ENCODE data around the gene DLGAP1.

The DLGAP1 gene

DNA sequence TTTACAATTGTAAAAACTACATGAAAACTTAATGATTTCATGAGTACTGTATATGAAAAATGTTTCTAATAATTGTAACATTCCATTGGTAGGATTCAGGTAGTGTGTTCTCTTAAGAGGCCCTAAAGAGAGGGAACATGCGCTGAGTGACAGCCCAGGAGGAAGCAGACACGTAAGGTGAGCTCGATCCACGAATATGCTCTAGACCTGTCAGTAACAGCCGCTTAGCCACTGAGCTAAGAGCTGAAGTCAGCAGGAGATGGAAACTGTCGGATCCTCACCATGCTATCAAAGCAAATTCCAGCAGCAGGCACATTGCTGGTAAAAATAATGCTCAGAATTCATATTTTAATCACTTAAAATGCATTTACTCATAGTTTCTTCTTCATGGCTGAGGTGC is 658.7 kb downstream of the DLGAP1 start:
- no peak for DNase-seq

DNA sequence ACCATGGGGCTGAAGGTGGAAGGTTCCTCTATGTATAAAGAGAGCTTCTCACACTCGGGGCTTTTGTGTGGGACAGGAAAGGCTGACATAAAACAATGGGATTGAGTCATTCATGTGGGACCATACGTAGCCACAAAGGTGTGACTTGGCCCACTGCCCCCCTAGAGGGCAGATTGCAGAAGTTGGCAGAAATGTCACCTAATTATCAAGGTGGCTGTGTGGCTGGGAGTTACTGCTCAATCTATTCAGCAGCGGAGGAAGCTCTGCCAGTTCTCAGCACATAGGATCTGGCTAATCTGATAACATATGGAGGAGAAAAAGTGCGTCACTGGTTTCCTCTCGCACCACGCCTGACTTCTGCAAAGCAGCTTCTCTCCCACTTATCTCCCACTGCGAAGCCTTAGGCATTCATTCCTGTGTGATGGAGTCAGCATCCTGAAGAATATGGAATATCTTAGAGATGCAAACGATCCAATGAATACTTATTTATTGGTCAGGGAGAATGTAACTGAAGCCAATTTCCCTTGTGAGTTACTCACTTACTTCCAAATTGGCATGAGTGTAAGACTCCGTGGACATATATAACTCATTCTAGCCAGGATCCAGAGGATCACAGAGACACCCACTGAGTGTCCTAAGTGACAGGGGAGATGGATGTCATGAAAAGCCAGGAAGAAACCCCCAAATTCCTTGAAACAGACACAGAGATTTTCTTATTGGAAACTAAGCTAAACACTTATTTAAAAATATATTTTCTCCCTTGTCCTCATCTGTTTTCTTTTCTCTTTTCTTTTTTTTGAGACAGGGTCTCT is 660.4 kb downstream of the DLGAP1 start:
- no peak for DNase-seq

DNA sequence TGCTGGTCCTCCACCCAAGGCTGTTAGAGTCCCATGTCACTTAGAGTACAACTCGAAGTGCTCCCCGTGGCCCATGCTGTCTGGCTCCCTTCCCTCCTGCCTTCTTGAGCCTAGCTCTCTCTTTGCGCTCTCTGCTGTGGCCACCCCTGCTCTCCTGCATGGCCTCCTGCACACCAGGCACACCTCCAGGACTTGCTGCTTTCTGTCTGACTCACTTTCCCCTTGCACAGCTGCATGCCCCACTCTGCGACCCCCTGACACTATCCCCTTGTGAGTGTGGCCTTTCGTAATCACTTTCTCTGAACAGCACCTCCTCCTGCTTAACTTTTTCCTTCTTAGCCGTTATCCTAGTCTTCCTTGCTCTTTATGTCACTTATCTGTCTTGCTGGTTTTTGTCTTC is 661.6 kb downstream of the DLGAP1 start:
- DNase-seq: no peak

DNA sequence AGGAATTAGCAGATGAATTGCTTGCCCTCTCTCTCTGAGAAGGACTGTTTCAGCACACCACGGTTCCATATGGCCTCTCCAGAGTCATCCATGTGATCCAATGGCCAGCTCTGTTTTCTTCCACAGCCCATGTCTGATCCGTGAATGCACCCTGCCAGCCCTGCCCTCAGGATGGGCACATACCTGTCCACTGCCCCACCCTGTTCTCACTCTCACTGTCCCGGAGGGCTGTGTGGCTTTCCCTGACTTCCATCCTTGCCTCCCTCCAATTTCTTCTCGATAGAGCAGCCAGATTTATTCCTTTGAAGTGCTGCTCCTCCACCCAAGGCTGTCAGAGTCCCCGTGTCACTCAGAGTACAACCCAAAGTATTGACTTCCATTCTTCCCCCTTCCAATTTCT is 662.0 kb downstream of the DLGAP1 start:
- no peak for DNase-seq

DNA sequence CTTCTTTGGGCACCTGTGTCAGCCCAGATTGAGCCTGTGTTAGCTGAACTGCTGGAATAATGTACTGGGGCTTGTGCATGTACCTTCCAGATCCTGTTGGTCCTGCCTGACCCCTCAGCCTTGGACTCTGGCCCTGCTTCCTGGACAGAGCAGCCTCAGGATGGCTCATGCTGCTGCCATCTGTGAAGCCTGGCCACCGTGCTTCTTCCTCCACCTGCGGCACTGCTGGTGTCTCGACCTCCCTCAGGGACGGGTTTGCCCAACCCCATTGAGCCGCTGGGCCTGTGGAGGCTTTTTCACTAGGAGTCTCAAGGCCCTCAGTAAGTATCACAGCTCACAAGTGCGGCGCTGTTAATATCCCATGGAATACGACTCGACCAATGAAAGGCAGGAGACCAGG is 662.4 kb downstream of the DLGAP1 start:
- DNase-seq: no peak

DNA sequence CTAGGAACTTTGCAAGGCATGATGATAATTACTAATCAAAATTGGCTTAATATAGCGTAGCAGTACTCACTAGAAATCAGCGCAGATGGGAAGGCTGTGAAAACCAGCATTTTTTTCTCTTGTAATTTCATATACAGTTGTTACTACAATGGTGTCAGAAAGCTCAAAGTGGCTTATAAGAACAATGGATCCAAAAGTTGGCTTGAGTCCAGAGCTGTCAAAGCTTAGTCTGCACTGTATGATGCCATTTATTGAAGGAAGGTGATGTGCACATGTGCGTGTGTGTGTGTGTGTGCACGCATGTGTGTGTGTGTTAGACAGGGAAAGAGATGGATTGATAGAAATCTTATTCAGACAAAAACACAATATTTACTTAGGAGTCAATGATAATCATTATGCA is 663.9 kb downstream of the DLGAP1 start:
- DNase-seq: peak; percentile 85

DNA sequence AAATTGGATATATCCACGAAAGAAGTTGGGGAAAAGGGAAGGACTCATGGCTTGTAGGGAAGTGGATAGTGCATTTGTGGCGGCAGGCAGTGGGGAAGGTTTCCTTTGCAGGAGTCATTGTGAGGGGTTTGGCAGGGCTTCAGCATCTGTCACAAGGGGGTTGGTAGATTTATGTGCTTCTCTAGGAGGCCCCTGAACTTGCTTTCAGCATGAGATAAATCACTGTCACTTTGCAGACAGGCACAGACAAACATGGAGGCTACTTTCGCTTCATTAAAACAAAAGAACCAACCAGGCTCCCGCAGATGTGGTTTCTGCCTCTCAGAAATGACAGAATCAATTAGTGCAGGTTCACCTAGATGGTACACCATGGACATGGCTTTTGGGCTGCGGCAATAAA is 664.4 kb downstream of the DLGAP1 start:
- peak; percentile 90 for DNase-seq

DNA sequence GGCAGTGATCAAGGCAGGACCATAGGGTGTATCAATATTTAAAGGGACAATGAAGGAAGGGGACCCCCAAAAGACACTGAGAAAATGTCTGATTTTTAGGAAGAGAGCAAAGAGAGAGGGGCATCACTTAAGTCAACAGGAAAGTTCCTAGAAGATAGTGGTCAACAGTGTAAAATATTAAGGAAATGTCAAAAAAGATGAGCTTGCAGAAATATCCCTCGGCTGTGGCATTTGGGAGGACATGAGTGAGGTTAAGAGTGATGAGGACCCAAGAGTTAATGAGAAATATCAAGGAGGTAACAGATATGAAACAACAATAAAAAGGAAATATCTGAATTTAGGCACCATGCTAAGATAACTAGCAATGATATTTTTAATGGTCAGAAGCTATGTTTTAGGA is 665.6 kb downstream of the DLGAP1 start:
- no peak for DNase-seq

DNA sequence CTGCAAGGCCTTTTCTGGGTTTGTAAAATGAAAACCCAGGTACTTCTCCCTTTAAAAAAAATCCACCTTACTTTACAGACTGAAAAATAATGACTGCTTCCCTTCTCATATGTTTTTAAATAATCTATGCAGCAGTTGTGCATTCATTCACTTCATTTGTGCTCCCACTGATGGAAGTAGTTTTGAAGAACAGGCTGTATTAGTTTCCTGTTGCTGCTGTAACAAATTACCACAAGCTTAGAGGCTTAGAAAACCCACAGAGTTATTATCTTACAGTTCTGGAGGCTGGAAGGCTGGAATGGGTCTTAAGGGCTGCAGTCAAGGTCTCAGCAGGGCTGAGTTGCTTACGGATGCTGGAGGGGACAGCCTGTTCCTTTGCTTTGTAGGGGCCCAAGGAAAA is 670.2 kb downstream of the DLGAP1 start:
- no peak for DNase-seq

DNA sequence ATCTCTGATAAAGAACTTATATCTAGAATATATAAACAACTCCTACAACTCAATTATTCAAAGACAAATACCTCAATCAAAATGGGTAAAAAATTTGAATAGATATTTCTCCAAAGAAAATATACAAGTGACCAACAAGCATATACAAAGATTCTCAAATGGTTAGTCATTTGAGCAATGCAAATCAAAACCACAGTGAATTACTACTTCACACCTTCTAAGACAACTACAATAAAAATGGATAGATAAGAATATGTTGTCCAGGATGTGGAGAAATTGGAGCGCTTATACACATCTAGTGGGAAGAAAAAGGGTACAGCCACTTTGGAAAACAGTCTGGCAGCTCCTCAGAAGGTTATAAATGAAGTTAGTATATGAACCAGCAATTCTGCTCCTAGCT is 672.2 kb downstream of the DLGAP1 start:
- DNase-seq: no peak

DNA sequence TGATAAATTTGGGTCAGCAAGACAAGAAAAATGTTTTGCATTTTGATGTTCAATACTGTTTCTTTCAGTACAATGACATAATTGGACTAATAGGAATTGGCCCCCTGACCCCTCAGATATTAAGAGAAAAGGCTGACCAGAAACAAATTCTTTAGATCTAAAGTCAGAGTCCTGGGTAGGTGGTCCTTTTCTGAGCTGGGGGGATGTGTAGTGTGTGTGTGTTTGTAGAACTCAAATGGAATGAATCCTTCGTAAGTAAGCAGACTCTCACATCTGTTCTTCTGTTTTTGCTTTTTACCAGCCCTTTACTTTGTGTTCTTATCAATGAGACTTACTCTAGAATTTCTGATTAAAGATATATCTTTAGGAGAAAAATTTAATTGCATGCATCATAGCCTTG is 677.4 kb downstream of the DLGAP1 start:
- DNase-seq: no peak

DNA sequence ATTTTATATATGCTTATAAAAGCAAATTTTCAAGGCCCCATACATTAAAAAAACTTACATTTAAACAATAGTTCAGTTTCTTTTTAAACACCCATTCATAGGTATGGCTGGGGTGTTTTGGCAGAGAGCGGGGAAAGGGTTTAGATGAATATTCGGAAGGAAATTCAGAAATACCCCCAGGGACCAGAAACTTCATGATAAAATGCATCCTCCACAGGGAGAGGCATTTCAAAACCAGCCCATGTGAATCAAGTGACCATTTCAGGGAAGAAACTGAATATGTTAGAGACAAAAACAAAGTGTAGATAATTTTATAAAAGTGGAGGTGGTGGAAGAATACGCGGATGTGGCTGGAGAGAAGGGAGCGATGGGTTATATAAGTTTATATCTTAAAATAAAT is 678.0 kb downstream of the DLGAP1 start:
- no peak for DNase-seq

DNA sequence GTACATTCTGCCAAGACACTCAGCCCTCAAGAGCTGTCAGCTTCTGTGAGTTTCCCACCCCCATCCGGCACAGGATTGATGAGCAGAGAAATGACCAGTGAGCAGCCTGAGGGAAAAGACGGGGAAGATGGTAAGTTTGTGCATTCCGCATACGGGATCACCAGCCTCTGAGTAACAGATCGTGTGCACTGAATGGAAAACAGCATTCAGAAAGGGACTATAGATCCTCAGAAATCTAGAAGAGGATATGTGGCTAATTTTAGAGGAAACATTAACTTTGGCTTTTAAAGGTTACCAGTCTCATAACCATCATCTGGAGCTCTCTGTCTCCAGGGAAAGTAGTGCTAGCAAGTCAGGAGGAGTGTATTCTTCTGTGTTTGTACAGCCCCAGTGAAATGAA is 679.1 kb downstream of the DLGAP1 start:
- no peak for DNase-seq

DNA sequence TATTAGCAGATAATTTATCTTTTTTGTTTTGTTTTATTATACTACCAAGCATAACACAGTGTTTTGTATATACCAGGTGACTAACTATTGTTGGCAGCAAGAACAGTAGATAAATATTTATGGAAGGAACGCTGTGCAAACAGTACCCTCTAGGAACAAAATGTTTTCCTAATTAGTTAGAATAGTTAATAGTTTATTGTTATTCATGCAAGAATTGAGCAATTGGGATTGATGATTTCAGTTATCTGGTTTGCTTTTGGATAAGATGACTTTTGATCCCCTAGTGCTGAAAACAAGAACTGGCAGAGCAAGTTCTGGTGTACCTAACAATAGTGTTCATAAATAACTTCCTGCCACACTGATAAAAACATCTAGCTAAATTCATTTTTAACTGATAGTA is 681.8 kb downstream of the DLGAP1 start:
- DNase-seq: no peak

DNA sequence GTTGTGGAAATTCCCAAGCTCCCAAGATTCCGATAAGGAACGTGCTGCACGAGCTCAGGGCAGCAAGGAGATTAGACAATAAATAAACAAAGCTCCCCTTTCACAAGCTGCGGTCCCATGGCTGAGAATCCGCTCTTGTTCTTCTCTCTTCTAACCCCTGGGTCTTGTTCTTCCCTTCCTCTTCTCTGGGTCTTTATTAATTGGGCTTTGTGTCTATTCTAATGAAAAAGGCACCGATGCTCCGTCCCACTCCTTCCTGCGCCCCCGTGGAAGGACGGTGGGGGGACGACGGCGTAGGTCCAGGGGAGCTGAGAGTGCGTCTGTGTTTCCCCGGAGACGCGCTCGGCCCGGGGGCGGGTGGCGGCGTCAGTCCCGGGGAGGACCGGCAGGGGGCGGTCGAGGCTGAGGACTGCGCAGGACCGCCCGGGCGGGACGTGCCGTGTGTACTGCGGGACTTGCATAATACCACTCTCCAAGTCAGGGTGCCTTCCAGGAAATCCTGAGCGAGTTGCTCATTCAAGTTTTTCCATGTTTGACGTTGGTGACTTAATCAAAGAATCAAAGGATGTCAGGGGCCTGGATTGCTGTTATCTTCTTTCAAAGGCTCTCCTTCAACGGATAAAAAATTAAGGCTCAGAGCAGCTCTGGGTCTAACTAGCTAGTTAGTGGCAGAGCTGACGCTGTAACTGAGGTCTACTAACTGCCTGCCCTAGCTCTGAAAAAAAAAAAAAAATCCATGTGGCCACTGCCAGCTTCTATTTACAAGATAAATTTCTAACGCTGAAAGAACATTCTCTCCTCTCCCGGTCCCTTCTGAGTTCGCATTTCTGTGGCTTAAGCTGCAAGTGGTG is 683.8 kb downstream of the DLGAP1 start:
- no peak for DNase-seq

DNA sequence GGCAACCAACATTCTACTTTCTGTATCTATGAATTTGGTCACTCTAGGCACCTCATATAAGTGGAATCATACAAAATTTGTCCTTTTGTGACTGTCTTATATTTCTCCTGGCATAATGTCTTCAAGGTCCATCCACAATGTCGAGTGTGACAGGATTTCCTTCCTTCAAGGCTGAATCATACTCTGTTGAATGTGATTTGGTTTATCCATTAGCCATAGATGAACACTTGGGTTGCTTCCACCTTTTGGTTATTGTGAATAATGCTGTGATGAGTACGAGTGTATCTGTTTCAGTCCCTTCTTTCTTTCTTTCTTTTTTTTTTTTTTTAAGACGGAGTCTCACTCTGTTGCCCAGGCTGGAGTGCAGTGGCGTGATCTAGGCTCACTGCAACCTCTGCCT is 693.8 kb downstream of the DLGAP1 start:
- no peak for DNase-seq

DNA sequence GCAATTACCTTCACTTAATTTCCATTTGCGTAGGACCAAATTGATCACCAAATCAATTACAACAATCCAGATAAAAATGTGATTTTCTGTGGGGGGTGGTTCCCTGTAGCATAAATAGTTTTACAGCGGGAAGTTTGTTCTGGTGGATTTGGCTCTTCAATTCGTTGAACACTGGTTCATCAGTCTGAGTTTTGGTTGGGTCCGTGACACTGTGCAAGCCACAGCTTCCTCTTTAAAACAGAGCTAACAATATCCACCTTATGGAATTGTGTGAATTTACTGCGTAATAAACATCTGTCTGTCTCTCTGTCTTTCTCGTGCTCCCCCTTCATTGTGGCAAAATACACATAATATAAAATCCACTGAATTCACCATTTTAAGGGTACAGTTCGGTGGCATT is 694.4 kb downstream of the DLGAP1 start:
- DNase-seq: no peak

DNA sequence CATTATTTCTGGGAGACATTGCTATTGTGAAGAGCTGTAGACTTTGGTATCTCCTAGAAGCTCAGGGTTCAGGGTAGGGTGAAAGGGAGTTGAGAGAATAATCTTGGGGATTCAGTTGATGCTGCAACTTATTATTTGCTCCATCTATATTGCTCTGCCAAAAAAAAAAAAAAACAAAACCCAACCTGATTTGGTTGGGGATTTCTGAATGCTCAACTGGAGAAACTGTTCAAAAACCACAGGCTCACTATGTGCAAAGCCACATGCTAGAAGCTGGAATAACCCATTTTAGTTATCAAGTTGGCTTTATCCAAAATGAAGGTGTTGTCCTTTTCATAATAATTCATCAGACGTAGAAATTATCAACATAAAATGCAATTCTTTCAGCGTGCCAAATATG is 696.0 kb downstream of the DLGAP1 start:
- DNase-seq: no peak

DNA sequence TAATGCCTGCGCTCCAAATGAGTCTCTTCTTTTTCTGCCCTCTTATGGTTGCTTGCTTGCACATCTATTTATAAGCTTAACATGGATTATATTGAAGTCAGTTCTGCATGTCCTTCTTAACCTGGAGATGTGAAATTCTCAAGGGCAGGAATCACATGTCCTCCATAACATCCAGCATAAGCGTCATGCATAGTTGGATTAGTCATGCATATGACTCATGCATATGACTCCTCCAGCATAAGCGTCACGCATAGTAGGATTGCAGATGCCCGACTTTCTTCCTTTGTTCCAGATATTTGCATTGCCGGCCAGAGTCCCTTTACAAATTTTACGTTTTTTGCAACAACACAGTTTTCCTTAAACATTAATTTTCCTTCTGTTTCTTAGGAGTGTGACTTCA is 696.6 kb downstream of the DLGAP1 start:
- DNase-seq: no peak

DNA sequence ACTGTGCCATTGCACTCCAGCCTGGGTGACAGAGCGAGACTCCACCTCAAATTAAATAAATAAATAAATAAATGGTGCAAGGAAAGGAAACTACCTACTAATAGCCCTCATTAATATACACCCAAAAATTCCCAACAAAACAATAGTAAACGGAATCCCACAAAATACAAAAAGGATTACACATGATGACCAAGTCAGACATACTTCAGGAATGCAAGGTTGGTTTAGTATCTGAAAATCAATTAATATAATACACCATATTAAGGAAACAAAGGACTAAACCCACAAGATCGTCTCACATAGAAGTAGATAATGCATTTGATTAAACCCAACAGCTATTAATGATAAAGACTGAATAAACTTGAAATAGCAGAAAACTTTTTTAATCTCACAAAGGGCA is 697.7 kb downstream of the DLGAP1 start:
- no peak for DNase-seq

DNA sequence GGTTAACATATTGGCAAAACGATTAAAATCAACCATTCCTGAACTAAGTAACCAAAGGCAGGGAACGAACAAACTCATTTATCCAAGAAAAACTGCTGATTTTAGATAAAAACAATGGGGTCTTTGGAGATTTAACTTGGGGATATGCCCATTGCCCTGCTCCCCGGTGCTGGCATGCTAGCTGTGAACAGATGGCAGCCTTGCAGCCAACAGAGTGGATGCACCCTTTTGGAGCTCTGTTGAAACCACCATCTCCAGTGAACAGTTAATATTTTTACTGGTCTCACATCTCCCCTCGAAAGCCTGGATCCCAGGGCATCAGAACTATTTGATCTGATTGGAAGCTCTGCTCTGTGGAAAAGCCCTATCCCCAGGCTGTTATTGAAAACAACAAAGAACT is 702.0 kb downstream of the DLGAP1 start:
- no peak for DNase-seq

DNA sequence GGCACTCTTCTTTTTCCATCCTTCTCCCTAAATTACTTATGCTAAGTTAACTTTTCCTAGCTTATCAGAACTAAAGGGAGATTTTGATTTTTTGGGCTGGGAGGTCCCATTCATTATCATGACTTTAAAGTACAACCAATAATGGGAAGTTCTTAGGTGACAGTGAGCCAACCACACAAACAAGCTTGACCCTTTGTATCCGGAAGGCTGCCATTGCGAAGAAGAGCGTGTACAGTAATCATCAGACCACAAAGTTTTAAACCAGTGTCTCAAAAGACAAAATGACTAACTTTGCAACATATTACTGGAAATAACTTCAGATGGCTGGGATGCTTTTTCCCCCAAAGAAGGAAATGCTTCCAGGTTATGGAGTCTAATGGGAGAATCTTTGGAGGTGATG is 707.0 kb downstream of the DLGAP1 start:
- DNase-seq: no peak

DNA sequence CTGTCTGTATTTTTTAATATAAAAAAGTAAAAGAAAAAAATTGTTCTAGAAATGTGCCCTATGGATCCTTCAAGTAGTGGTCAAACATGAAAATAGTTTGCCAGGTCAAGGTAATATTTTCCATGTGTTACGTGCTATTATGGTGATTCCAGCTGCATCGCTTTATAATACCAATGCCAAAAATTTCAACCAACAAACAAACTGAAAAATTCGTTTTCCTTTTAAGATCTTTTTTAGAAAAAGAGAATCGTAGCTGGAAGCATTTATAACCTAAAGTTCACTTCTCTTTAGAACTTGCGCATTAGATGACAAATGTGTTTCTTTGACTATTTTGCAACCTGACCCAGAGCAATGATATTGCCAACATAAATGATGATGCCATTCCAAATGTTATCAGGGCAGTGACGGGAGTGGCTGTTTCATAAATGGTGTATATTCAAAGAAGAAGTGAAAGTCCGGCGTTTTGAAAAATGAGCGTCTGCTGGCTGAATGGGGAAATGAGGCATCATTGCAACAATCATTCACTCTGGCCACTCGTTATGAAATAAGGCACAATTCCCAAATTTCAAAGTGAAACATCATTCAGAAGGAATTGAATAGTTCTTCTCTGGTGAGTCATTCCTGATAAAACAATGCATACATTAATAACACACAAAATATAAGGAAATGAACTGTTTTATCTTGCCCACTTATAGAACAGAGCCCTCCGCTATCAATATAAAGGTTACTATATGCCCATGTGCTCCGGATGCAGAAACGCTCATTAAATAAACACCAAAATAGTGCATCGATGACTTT is 707.7 kb downstream of the DLGAP1 start:
- DNase-seq: no peak

DNA sequence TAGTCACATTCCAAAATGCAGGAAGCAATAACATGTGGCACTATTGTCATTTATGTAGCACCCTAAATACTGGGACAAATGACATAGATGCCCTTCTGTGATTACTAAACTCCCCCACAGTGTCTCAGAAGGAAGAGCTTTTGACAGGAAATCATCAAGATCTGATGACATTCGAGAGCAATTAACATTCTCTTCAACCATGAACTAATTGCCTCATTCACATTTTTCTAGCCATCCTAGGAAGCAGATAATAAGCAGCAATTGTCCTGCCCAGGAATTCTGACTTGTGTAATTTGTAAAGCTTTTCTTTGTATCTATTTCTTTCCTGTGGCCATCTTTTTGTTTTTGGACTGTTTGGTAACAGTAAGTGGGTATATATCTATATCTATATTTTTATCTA is 712.6 kb downstream of the DLGAP1 start:
- DNase-seq: no peak

All from NCI-H1417 treated with DMSO at 0.1 percent for 48 hours (cell line).